HG02610 (cell line): Measurements from ENCODE around the gene PTPRE.

ENCODE experiments used
- ATAC-seq: cut with Tn5 transposase; IDR thresholded peaks from one replicate; pipeline ENCODE4 v1.9.1; 2021; ENCODE audit warnings: mild to moderate bottlenecking, moderate library complexity; ENCODE audit not compliant: unreplicated experiment

The PTPRE gene

GRCh38 chr10:127882391-127882790 is 24.5 kb upstream of the PTPRE start:
- no peak for ATAC-seq

- no peak for ATAC-seq
Measured at GRCh38 chr10:127882801-127883459, 24.0 kb upstream of the PTPRE start.

GRCh38 chr10:127883516-127883915 is 23.4 kb upstream of the PTPRE start:
- ATAC-seq, result no peak

GRCh38 chr10:127884501-127884900 is 22.4 kb upstream of the PTPRE start:
- ATAC-seq, result no peak

GRCh38 chr10:127886371-127887051 is 20.4 kb upstream of the PTPRE start:
- ATAC-seq, result no peak

- ATAC-seq, result no peak
Measured at GRCh38 chr10:127887541-127888415, 19.1 kb upstream of the PTPRE start.

GRCh38 chr10:127888521-127889312 is 18.2 kb upstream of the PTPRE start:
- no peak for ATAC-seq

GRCh38 chr10:127889605-127890195 is 17.2 kb upstream of the PTPRE start:
- ATAC-seq, result no peak

GRCh38 chr10:127890216-127890615 is 16.7 kb upstream of the PTPRE start:
- ATAC-seq, result no peak

GRCh38 chr10:127890832-127891334 is 16.0 kb upstream of the PTPRE start:
- no peak for ATAC-seq

GRCh38 chr10:127892743-127893142 is 14.2 kb upstream of the PTPRE start, which contains the start of gene CLRN3:
Gene CLRN3, minus strand, starts transcription at chr10:127892941. Its CDS starts 157 bp downstream, at chr10:127892784.
- no peak for ATAC-seq

- ATAC-seq, result no peak
Measured at GRCh38 chr10:127894146-127894545, 12.8 kb upstream of the PTPRE start.

- ATAC-seq, result no peak
Measured at GRCh38 chr10:127896590-127896989, 10.3 kb upstream of the PTPRE start.

- ATAC-seq, result no peak
Measured at GRCh38 chr10:127897177-127897576, 9.7 kb upstream of the PTPRE start.

GRCh38 chr10:127899766-127900387 is 7.0 kb upstream of the PTPRE start:
- ATAC-seq, result no peak

- ATAC-seq, result no peak
Measured at GRCh38 chr10:127903789-127904188, 3.1 kb upstream of the PTPRE start.

- no peak for ATAC-seq
Measured at GRCh38 chr10:127904311-127905000, 2.4 kb upstream of the PTPRE start.

GRCh38 chr10:127905001-127905847 is 1.7 kb upstream of the PTPRE start:
- ATAC-seq, result no peak
